ENCODE measurements around the gene QPCT.

QPCT gene

DNA sequence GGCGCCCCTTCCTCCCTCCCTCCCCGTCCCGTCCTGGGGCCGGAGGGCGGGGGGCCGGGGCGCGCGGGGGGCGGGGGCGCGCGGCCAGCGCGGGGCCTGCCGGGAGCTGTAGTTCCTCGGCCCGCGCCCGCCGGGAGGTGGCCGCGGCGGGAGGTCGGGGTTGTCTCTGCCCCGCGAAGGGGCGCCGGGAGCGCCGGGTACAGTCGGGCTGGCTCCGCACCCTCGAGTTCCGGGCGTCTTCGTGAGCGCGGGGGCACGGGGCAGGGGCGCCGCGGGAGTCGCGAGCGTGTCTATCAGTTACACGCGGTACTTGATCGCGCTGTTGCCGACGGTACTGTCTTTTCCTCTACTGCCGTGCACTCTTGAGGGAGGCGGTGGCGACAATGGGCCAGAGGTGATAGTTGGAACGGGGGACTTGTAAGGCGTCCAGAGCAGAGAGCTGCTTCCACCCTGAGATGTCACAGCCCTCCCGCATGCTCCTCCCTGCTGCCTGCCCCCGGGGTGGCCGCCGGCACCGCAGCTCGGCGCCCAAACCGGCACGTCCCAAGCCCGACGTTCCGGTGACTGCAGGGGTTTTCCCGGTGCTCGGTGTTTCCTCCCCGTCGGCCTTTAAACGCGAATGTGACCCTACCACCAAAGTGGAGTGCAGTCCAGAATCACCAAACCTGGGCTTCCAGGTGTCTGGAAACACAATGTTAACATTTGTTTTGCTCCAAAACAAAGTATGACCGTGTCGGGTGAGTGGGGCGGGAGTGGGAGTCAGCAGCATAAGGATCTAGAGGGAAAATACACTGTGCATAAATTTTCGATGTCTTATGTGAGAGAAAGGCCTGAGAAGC lies 19.4 kb upstream of the QPCT start, which contains the start of gene PRKD3:
Gene PRKD3, minus strand, starts transcription at position 48 of the 839 bp plus-strand sequence. CDS start 8,309 bp downstream, outside the sequence.
- DNase-seq (ENCODE audit: low read depth) = no peak

DNA sequence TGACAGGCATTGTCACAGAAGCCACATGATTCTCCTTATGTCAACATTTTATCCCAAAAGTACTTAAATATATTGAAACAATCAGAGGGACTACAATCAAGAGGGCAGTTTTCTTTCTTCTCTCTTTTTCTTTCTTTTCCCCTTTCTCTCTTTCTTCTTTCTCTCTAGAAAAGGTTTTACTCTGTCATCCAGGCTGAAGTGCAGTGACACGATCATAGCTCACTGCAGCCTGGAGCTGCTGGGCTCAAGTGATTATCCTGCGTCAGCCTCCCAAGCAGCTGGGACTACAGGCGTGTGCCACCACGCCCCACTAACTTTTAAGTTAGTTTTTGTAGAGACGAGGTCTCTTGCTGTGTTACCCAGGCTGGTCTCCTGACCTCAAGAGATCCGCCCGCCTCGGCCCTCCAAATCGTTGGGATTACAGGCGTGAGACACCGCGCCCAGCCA lies 18.8 kb upstream of the QPCT start:
- DNase-seq (ENCODE audit: low read depth) = no peak

DNA sequence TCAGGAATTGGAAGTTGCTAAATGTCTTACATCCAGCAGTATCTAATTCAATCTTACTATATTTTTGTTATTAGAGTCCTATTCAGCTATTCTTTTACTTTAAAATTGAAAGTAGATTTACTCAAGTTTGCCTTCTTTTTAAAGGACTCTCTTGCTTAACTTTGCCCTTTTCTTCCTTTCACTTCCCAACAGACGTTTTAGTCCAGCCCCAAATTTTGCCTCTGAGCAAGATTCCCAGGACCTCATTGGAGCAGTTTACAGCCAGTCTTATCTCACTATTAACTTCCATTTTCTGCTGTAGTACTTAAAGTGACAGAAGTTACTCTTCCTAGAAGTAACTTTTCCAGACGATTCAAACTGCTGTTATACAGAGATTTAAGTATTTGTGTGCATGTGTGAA lies 18.1 kb upstream of the QPCT start:
- peak; percentile 88 for DNase-seq (ENCODE audit: low read depth)

DNA sequence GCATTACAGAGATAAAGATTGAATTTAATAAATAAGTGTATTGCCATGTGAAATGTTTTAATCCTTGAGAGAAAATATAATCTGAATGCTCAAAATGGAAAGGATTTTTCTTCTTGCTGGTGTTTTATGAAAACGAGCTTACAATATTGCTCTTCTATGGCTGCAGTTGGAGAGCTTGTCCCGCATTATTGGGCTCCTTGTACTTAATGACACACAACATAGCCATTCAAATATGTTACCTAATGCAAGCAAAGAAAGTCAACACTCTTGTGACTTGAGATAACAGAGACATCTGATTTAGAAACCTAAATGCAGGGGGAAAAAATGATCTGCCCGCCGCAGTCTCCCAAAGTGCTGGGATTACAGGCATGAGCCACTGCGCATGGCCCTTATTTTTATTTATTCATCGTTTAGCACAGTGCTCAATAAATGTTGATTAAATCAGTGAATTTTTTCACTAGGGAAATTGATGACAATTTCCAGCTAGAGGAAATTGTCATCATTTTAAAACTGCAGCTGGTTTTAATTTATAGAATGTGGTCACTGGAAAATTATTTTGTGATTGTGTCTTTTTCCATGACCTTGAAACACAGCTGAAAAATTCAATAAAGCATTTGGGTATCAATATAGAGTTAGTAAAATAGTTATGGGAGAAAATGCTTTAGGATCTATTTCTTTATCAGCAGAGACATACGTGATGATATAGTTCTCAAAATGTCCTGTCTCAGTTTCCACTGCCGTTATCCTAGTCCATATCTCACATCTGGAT lies 17.4 kb upstream of the QPCT start:
- DNase-seq (ENCODE audit: low read depth) = no peak

DNA sequence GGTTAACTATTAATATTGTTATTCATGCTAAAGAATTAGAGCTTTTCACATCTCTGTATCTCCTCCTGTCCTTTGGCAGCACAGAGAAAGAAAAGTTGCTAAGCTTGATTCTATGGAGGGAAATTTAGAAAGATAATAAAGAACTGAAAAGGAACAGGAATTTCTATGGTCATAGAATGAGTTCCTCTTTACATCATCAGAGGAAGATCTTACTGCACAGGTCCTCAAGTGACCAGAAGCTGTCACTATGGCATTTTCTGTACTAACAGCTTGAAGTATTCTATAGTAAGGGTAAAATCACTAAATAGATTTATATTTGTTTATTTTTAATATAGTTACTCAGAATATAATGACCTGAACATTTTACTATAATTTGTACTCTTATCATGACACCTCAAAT lies 13.7 kb upstream of the QPCT start:
- DNase-seq (ENCODE audit: low read depth) = no peak

DNA sequence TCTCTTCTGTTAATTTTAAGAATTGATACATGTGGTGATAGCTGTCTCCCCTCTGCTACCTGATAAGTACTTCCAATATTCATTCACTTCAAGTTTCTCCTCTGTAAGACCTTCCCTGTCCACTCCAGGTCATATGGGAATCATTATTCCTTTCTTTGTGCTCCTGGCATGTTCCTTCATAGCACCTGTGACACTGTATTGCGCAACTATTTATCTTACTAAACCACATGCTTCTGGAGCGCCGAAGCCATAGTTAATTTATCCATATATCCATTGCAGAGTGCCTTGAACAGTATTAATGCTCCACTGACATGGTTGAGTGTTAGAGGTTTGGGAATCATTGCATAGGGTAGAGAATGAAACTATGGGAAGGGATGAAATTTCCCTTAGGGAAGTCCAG lies 11.9 kb upstream of the QPCT start:
- DNase-seq (ENCODE audit: low read depth) = no peak

DNA sequence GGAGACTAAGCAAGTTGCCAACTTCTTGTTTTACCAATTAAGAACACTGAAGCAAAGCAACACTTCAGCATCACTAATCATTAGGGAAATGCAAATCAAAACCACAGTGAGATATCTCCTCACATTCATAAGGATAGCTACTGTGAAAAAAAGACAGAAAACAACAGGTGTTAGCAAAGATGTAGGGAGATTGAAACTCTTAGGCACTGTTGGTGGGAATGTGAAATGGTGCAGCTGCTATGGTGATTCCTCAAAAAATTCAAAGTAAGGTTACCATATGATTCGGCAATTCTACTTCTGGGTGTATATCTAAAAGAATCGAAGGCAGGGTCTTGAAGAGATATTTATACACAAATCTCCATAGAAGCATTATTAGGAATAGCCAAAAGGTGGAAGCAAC lies 11.2 kb upstream of the QPCT start:
- no peak for DNase-seq (ENCODE audit: low read depth)

DNA sequence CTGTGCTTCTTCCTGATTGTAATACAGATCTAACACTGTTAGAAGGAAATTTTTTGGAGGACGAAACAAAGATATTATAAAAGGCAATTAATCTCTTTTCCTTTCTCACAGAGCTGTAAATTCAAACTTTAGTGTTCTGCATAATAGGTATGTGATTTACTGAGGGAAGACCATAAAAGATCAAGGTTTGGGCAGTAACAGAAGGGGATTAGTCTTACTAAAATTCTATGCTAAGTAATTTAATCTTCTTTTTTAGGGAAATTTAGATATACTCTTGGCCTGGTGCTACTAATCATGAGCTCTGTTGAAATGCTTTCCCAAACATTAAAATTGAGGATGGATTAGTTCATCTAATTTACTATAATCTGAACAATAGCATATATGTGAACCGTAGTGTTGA lies 8.8 kb upstream of the QPCT start:
- DNase-seq (ENCODE audit: low read depth) = no peak

DNA sequence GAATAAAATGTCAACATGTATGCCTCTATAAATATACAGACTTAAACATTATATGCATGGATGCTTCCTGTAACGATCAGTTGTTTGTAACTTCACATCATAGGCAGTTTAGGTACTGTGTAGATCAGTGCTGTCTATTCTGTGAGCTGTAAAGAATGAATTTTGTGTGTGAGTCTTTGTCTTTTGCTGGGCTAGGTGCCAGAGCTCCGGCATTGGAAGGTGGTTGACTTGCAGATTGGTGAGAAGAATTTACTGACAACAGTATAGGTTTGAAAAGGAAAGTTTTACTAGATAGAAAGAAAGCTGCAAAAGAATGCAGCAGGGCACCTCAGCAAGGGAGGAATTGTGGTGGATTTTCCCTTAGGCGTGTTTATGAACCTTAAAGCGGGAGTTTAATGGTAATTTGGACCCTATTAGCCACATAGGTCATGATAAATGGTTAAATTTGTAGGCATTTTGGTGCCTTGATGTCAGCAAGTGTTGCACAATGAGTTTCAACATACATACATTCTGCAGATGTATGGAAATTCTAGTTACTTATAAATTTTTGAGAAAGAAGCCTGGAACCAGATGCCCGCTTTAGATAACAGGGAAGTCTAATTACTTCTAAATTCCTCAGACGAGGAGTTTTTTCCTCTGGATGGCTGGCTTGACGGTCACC lies 6.7 kb upstream of the QPCT start:
- no peak for DNase-seq (ENCODE audit: low read depth)

DNA sequence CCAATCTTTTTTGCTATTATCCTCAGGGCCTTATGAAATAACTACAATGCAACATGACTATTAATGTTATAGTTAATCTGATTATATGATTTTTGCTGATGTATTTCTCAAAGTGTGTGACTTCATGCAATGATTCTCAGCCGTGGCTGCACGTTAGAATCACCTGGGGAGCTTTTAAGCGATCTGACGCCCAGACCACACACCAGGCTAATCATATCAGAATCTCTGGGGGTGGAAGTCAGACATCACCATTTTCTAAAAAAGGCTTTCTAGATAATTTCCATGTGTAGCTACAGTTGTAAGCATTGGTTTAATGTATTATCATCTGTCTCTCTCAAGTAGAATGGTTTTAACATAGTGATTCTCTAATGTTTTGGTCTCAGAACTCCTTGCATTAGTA lies 5.5 kb upstream of the QPCT start:
- no peak for DNase-seq (ENCODE audit: low read depth)

DNA sequence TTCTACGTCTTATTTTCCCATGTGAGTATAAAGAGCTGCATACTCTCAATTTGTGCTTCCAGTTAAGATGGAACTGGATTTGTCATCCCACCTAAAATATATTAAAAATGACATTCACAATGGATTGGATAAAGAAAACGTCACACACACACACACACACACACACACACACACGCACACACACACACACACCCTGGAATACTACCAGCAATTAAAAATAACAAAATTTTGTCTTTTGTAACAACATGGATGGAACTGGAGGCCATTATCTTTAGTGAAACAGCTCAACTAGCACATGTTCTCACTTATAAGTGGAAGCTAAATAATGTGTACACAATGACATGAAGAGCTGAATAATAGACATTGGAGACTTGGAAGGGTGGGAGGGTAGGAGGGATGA lies 3.8 kb upstream of the QPCT start:
- no peak for DNase-seq (ENCODE audit: low read depth)

DNA sequence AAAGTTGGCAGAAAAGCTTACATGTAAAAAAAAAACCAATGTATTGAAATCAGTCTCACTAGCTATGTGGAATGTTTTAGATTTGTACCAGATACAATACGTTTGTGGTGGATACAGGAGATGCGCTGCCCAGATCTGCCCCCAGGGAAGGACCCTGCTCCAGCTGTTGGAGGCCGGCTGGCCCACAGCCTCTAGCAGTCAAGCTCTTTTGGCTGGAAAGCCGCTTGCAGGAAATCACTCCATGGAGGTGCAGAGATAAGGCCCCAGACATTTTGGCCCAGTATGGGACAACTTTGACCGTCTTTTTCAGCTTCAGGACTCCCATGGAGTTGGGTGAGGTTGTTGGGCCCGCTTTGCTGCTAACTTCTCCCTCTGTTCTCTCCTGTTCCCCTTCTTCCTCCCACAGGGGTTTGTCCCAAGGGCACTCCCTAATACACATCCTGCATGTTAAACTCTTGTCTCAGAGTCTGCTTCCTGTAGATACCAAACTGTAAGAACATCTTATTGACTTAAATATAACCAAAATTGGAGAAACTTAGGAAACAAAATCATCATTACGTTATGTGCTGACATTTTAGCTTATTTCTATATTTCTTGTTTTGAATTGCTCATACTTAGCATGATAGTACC lies 1.7 kb upstream of the QPCT start:
- no peak for DNase-seq (ENCODE audit: low read depth)

DNA sequence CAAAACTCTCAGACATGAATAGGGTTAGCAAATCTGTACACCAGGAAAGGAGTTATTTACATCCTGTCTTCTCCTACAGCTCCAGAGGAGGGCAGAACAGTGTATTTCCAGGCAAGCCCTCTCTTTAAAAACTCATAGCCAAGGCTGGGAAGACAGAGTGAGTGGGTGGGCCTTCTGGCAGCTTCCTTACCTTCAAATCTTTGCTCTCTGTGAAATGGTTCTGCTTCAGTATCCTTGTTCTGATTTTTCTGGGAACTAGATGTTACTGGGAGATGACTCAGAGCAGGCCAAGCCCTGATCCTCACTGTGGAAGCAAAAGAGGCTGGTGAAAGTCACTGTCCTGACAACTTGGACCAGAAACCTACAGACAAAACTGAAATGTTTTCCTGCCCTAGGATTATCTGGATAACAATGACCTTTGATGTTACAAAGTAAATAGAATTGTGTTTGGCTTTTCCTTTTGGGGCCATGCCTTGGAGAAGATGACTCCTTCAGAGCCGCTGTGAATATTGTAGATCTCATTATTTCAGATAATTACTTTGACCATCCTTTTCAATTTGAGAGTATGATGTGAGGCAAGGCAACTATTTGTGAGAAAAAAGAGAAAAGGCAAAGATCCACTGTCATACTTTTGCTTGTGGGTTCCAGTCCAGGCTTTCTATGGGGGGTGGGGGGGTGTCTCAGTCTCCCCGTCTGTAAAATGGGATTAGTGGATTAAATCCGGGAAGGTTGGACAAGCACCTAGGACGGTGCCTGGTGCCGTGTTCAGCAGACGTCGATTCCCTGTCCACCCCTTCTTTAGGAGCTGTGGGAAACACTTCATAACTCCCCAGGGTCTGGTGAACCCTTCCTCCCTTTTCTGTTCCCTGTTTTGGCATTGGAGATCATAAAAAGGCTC lies 644 bp upstream of the QPCT start:
- DNase-seq (ENCODE audit: low read depth) = no peak

DNA sequence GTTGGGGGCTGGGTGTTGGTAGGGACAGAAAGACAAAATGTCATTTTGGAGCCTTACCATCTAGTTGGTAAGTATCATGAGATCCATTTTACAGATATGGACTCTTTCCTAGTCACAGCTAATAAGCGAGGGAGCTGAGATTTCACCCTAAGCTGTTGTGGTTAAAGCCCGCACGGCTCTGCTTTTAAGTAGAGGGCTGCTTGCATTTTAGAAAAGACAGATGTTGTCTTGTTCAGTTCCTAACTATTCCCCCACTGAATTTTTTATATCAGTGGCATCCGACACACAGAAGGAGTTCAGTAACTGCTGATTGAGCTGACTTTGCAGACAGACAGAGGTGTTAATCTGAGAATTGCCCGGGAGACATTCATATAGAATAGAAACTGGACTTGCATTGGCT lies 3.7 kb downstream of the QPCT start:
- no peak for DNase-seq (ENCODE audit: low read depth)

DNA sequence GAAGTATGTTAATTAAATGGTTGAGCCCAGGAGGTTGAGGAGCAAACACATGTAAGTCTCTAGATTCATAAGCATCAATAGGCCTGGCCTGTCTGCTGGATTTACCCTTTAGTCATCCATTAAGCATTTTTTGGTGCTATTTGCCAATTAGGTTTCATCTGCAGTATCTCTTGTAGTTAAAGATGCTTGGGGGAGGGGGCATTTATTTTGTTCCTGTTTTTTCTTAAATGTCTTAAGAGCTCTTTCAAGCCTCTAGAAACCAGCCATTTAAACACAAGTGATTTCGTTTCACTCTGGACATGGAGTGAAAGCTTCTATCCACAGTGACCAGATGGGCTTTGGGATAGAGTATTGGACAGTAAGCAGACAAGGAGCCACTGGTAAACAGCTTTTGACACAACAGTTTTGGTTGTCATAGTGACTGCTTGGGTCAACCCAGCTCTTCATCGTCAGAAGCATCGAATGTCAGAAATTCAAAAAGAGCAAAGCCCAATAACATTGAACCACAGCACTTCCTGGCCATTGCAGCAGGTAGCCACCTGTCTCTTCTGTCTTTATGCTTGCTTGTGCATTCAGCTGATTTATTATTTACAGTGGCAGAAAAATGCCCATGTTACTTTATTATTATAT lies 4.9 kb downstream of the QPCT start:
- DNase-seq (ENCODE audit: low read depth) = no peak

DNA sequence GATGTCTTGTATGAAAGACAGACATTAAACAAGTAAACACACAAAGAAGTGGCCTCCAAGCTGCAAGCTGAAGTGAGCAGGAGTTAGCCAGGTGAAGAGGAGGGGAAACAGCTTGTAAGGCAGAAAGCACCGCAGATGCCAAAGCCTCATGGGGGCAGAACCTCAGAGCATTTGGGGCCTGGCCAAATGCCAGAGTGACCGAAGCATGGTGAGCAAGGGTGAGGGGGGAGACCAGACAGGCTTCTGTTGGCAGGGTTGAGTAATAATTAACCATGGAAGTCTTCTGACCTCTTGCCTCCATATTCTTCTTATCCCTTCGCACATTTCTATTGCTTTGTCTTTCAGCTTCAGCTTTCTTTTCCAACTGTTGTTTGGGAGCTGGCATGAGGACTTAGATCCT lies 5.6 kb downstream of the QPCT start:
- no peak for DNase-seq (ENCODE audit: low read depth)

DNA sequence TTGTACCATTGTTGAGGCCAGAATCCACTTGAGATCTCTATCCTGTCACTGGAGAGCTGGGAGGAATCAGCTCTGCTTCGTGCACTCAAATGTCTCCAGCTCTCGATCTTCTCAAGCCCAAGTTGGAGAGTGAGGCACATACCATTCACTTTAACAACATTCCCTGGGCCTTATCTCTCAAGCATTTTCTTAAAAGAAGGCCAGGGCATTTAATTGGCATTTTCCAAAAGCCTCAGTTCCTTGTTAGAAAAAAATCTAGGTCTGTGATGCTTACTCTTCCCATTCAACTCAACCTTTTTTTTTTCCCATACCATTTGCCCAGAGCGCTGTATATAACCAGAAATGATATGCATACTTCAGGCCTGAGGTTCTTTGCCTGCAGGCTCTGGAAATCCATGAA lies 10.1 kb downstream of the QPCT start:
- DNase-seq (ENCODE audit: low read depth) = no peak

DNA sequence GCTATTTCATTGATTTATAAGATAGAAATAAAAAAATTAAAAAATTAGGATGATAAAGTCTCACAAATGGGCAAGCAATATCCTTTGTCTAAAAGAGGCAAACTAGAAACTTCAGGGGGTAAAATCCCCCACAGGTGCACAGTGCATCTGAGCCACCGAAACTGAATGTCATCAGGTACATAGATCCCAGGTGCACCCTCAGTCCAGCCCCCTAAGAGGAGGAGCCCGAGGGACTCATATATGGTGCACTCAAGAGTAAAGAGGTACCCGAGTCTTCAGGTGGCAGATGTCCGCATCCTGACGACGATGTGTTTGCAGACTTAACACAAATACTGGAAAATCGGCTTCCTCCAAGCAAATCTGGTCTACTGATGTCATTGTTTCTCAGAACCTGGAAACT lies 11.3 kb downstream of the QPCT start:
- no peak for DNase-seq (ENCODE audit: low read depth)

DNA sequence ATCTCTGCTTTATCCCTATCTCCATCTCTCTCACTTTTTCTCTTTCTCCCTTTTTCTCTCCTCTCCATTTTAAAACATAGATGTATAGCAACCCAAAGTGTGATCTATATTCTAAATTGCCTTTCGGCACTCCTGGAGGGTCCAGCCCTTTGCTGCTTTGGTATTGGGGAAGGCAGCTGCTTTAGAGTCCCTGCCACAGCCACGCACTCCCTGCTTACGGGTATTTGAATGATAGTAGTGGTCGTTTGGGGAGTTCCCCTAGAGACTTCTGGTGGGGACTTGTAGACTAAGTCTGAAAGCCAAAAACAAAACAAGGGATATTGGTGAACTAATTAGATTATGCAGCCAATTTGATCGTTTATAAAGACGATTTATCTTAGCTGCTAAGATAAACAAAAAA lies 11.9 kb downstream of the QPCT start:
- no peak for DNase-seq (ENCODE audit: low read depth)

DNA sequence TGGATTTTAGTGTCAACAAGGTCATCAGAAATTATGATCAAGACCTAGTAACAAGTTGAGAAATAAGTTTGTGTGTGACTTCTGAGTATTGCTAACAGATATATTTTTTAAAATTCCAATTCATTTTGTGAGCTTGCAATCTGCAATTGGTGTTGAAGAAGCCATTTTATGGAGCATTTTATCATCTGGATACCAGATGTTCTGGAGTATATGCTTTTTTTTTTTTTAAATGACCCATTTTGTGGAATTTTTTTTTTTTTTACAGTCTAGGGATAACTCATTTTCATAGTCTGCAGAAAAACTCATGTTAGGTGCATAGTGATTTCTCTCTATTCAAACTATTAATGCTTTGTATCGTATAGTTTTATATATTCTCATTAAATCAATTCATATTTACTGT lies 12.6 kb downstream of the QPCT start:
- no peak for DNase-seq (ENCODE audit: low read depth)

DNA sequence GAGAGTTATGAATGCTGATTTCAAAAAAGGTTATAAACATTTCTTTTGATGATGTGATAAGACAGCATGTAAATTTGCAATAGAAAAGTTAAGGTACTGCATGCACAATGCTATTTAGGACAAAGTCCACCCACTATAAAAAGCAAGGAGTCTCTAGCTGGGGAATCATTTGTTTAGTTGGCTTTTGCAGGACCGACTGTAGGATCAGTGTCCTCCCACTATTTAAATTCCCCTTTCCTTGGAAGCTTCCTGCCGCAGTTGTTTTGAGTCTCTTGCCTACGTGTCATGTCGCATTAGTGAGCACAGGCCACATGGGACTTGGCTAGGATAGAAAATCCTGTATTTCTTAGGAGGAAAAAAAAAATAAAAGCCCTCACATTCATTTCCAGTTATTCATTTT lies 13.1 kb downstream of the QPCT start:
- no peak for DNase-seq (ENCODE audit: low read depth)
